H9 (cell line): Measurements from ENCODE around the gene ELF2. TPM values are rescaled to one million over a fixed set of nuclear protein-coding genes. Genes with fewer than 3 reads are reported as not detected.

Experiments
- DNase-seq: peaks from one replicate; pipeline ENCODE4 v3.0.0-alpha.2; 2017
- H2AFZ ChIP-seq: one replicate; pipeline ENCODE4 v1.6.1; 2013; ENCODE audit warnings: mild to moderate bottlenecking, low read length, control low read depth, moderate library complexity
- H2AK5ac ChIP-seq: 2 replicates; pipeline ENCODE4 v1.6.1; 2013; ENCODE audit warnings: low read length, control low read depth, mixed read lengths; ENCODE audit not compliant: insufficient read length
- H2BK120ac ChIP-seq: one replicate; pipeline ENCODE4 v1.6.1; 2013; ENCODE audit warnings: low read depth, mild to moderate bottlenecking, low read length, control low read depth, inconsistent platforms; ENCODE audit not compliant: poor library complexity, severe bottlenecking
- H2BK12ac ChIP-seq: 2 replicates; pipeline ENCODE4 v1.6.1; 2013; ENCODE audit warnings: low read length, control low read depth, mixed read lengths, low read depth; ENCODE audit not compliant: insufficient read length
- H2BK15ac ChIP-seq: 2 replicates; pipeline ENCODE4 v1.6.1; 2013; ENCODE audit warnings: low read depth, low read length, control low read depth
- H2BK20ac ChIP-seq: one replicate; pipeline ENCODE4 v1.6.1; 2013; ENCODE audit warnings: low read depth, mild to moderate bottlenecking, low read length, control low read depth, inconsistent platforms; ENCODE audit not compliant: poor library complexity, severe bottlenecking
- H2BK5ac ChIP-seq: 2 replicates; pipeline ENCODE4 v1.6.1; 2013; ENCODE audit warnings: low read length, control low read depth, mixed read lengths; ENCODE audit not compliant: insufficient read length
- H3K14ac ChIP-seq: 2 replicates; pipeline ENCODE4 v1.6.1; 2013; ENCODE audit warnings: low read length, control low read depth; ENCODE audit not compliant: insufficient read depth
- H3K18ac ChIP-seq: 2 replicates; pipeline ENCODE4 v1.6.1; 2013; ENCODE audit warnings: low read depth, mild to moderate bottlenecking, mixed read lengths, low read length, control low read depth; ENCODE audit not compliant: insufficient read length
- H3K23ac ChIP-seq: 2 replicates; pipeline ENCODE4 v1.6.1; 2013; ENCODE audit warnings: low read length, control low read depth, mixed read lengths, low read depth; ENCODE audit not compliant: insufficient read length
- H3K23me2 ChIP-seq: 2 replicates; pipeline ENCODE4 v1.6.1; 2013; ENCODE audit warnings: low read depth, mild to moderate bottlenecking, mixed read lengths, low read length, control low read depth; ENCODE audit not compliant: insufficient read length, poor library complexity, severe bottlenecking
- H3K27ac ChIP-seq: 2 replicates; pipeline ENCODE4 v1.5.1; 2013; ENCODE audit warnings: low read length, control low read depth, mixed read lengths, low read depth; ENCODE audit not compliant: insufficient read length
- H3K27me3 ChIP-seq: 2 replicates; pipeline ENCODE4 v1.6.1; 2013; ENCODE audit warnings: low read length, control low read depth, inconsistent platforms; ENCODE audit not compliant: insufficient read depth
- H3K4ac ChIP-seq: 2 replicates; pipeline ENCODE4 v1.6.1; 2013; ENCODE audit warnings: low read depth, mild to moderate bottlenecking, control low read depth, inconsistent platforms, low read length, moderate library complexity
- H3K4me1 ChIP-seq: 2 replicates; pipeline ENCODE4 v1.6.1; 2013; ENCODE audit warnings: low read length, control low read depth, inconsistent platforms; ENCODE audit not compliant: insufficient read depth
- H3K4me2 ChIP-seq: 2 replicates; pipeline ENCODE4 v1.6.1; 2013; ENCODE audit warnings: low read length, control low read depth, mixed read lengths; ENCODE audit not compliant: insufficient read length, insufficient read depth
- H3K56ac ChIP-seq: 2 replicates; pipeline ENCODE4 v1.6.1; 2013; ENCODE audit warnings: low read depth, mild to moderate bottlenecking, mixed read lengths, low read length, control low read depth; ENCODE audit not compliant: insufficient read length
- H3K79me1 ChIP-seq: 2 replicates; pipeline ENCODE4 v1.6.1; 2013; ENCODE audit warnings: low read depth, mild to moderate bottlenecking, moderate library complexity, low read length, control low read depth, inconsistent platforms; ENCODE audit not compliant: insufficient read depth, poor library complexity, severe bottlenecking
- H3K79me2 ChIP-seq: 2 replicates; pipeline ENCODE4 v1.6.1; 2013; ENCODE audit warnings: low read length, control low read depth, inconsistent platforms; ENCODE audit not compliant: insufficient read depth
- H3K9ac ChIP-seq: 2 replicates; pipeline ENCODE4 v1.6.1; 2013; ENCODE audit warnings: low read length, control low read depth, mixed read lengths; ENCODE audit not compliant: insufficient read length; ENCODE audit errors: extremely low read depth
- H3K9me3 ChIP-seq: one replicate; pipeline ENCODE4 v1.6.1; 2013; ENCODE audit warnings: low read depth, low read length, inconsistent platforms; ENCODE audit not compliant: control insufficient read depth
- H3T11ph ChIP-seq: one replicate; pipeline ENCODE4 v1.6.1; 2013; ENCODE audit warnings: mild to moderate bottlenecking, low read length, control low read depth, inconsistent platforms
- H4K20me1 ChIP-seq: one replicate; pipeline ENCODE4 v1.6.1; 2013; ENCODE audit not compliant: control insufficient read depth, insufficient read length, insufficient read depth
- H4K5ac ChIP-seq: 2 replicates; pipeline ENCODE4 v1.6.1; 2013; ENCODE audit warnings: low read depth, mild to moderate bottlenecking, mixed read lengths, low read length, control low read depth; ENCODE audit not compliant: insufficient read length
- H4K8ac ChIP-seq: replicated peaks from 2 replicates; pipeline ENCODE4 v1.6.1; 2013; ENCODE audit warnings: low read length, control low read depth, mixed read lengths, low read depth; ENCODE audit not compliant: insufficient read length
- H4K91ac ChIP-seq: 2 replicates; pipeline ENCODE4 v1.6.1; 2013; ENCODE audit warnings: low read depth, mild to moderate bottlenecking, moderate library complexity, mixed read lengths, low read length, control low read depth; ENCODE audit not compliant: insufficient read length
- H3K27ac Mint-ChIP-seq, 3 experiments: 2 replicates in 2 of 3; 3 replicates in 1 of 3; pipeline ENCODE4 v1.8.0; 2020 to 2021; ENCODE audit warnings: mixed read lengths in 3 of 3, mild to moderate bottlenecking in 1 of 3, moderate library complexity in 1 of 3
- H3K27me3 Mint-ChIP-seq: 2 replicates; pipeline ENCODE4 v1.8.0; 2021; ENCODE audit warnings: low read depth, mild to moderate bottlenecking, moderate library complexity, mixed read lengths
- H3K36me3 Mint-ChIP-seq, 3 experiments: 2 replicates in 2 of 3; 3 replicates in 1 of 3; pipeline ENCODE4 v1.8.0; 2020 to 2021; ENCODE audit warnings: low read depth in 3 of 3, mixed read lengths in 3 of 3; ENCODE audit not compliant: insufficient read depth in 1 of 3
- H3K4me1 Mint-ChIP-seq, 2 experiments: 2 replicates each; pipeline ENCODE4 v1.8.0; 2020; ENCODE audit warnings: mixed read lengths in 2 of 2
- H3K4me3 Mint-ChIP-seq, 2 experiments: 2 replicates in 1 of 2; 3 replicates in 1 of 2; pipeline ENCODE4 v1.8.0; 2020 to 2021; ENCODE audit warnings: mild to moderate bottlenecking in 2 of 2, mixed read lengths in 2 of 2, moderate library complexity in 1 of 2
- H3K9me3 Mint-ChIP-seq, 2 experiments: 2 replicates in 1 of 2; 3 replicates in 1 of 2; pipeline ENCODE4 v1.8.0; 2020; ENCODE audit warnings: mild to moderate bottlenecking in 2 of 2, mixed read lengths in 2 of 2, moderate library complexity in 1 of 2
- WGBS: extraction: QIAGEN DNeasy Blood & Tissue Kit; methylation state at CpG from one replicate; pipeline ENCODE4 v1.1.7; 2013; ENCODE audit warnings: missing lambda C conversion rate, low lambda C conversion rate, mixed read lengths; ENCODE audit not compliant: insufficient read length; ENCODE audit errors: extremely low coverage; 5-methylcytosine and 5-hydroxymethylcytosine counted together
- total RNA-seq: library from RNA; stranded (reverse); gene quantifications from 2 replicates; pipeline ENCODE4 v1.2.1, GENCODE V29; 2021
- TF ChIP-seq, protein P1 (sequence below): fragments of 200-600 bp; sonication (generic); conservative IDR thresholded peaks from 3 replicates; pipeline ENCODE4 v1.8.0; 2021; ENCODE audit warnings: antibody characterized with exemption, mild to moderate bottlenecking

Gene ELF2
- total RNA-seq, 1 experiment from 2014 or later = 49.6 TPM

DNA sequence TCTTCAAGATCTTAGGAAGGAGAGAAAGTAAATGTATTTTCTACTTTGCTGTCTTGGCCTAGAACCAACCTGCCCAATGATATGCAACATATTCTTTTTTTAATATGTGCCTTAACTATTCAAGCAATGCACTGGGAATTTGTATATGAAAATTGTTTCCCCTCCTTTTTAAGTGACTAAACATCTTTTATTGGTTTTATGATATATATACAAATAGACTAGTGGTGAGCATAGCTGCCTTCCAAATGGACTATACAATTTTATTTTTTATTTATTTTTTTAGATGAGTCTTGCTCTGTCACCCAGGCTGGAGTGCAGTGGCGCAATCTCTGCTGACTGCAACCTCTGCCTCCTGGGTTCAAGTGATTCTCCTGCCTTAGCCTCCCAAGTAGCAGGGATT lies 151.2 kb downstream of the ELF2 start:
- Histone ChIP-seq H3K4me2 (no peak overlapping the region), H3K18ac (no peak overlapping the region), H2BK15ac (no peak overlapping the region), H4K91ac (no peak overlapping the region), H3K23me2 (no peaks in the 10 kb centered on the region), H2BK5ac (no peak overlapping the region), H3K27ac (no peak overlapping the region), H3K56ac (no peak overlapping the region), H3K27me3 (no peaks in the 10 kb centered on the region), H2AK5ac (no peak overlapping the region), H2BK20ac (no peak overlapping the region), H2AFZ (no peak overlapping the region), H4K5ac (no peak overlapping the region), H4K20me1 (no peaks in the 10 kb centered on the region), H2BK120ac (no peak overlapping the region), H4K8ac (no peak overlapping the region), H3K4ac (no peak overlapping the region), H3K79me2 (peaks cover 58% of the 10 kb centered on the region), H3K14ac (no peak overlapping the region), H3K23ac (no peak overlapping the region), H3T11ph (no peak overlapping the region), H3K9ac (no peak overlapping the region), H3K9me3 (no peaks in the 10 kb centered on the region), H3K4me1 (no peaks in the 10 kb centered on the region; the same call in 1 of the 2 replicates), H3K79me1 (peaks cover 6% of the 10 kb centered on the region), H2BK12ac (no peak overlapping the region)
- Mint-ChIP-seq H3K36me3 (peaks cover 9 to 33% (median 25%) of the 10 kb centered on the region in 3 experiments), H3K4me1 (peaks cover 40 to 42% of the 10 kb centered on the region in 2 experiments), H3K4me3 (no peak overlapping the region), H3K27me3 (no peaks in the 10 kb centered on the region), H3K9me3 (no peaks in the 10 kb centered on the region), H3K27ac (no peak overlapping the region)
- TF ChIP-seq, protein P1, sequence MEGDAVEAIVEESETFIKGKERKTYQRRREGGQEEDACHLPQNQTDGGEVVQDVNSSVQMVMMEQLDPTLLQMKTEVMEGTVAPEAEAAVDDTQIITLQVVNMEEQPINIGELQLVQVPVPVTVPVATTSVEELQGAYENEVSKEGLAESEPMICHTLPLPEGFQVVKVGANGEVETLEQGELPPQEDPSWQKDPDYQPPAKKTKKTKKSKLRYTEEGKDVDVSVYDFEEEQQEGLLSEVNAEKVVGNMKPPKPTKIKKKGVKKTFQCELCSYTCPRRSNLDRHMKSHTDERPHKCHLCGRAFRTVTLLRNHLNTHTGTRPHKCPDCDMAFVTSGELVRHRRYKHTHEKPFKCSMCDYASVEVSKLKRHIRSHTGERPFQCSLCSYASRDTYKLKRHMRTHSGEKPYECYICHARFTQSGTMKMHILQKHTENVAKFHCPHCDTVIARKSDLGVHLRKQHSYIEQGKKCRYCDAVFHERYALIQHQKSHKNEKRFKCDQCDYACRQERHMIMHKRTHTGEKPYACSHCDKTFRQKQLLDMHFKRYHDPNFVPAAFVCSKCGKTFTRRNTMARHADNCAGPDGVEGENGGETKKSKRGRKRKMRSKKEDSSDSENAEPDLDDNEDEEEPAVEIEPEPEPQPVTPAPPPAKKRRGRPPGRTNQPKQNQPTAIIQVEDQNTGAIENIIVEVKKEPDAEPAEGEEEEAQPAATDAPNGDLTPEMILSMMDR = no peak
- no CpG with 5 or more reads among the region's 1 CpG for WGBS
- DNase-seq = no peak
